Upper lobe of right lung (tissue), 1 donor: ENCODE measurements around the gene SND1. TPM values are rescaled to one million over a fixed set of nuclear protein-coding genes. Genes with fewer than 3 reads are reported as not detected.

Experiments
- ATAC-seq: fragments of 200-7000 bp; cut with Tn5 transposase; one replicate; pipeline ENCODE4 v1.9.1; 2020; ENCODE audit warnings: mild to moderate bottlenecking, moderate library complexity
- DNase-seq: peaks from one replicate; pipeline ENCODE4 v3.0.0-alpha.2; 2020
- H3K27ac ChIP-seq: fragments of 200-600 bp; one replicate; pipeline ENCODE4 v1.8.0; 2022
- H3K27me3 ChIP-seq: fragments of 200-600 bp; one replicate; pipeline ENCODE4 v1.8.0; 2022; ENCODE audit warnings: mild to moderate bottlenecking
- H3K36me3 ChIP-seq: fragments of 200-600 bp; one replicate; pipeline ENCODE4 v1.8.0; 2022
- H3K4me1 ChIP-seq: fragments of 200-600 bp; one replicate; pipeline ENCODE4 v1.8.0; 2022
- H3K4me3 ChIP-seq: fragments of 200-600 bp; one replicate; pipeline ENCODE4 v1.8.0; 2022; ENCODE audit warnings: mild to moderate bottlenecking
- H3K9me3 ChIP-seq: fragments of 200-600 bp; one replicate; pipeline ENCODE4 v1.8.0; 2022
- intact Hi-C: fragments of 100-400 bp; cut with DNase I; formaldehyde crosslinking; loops from one replicate; pipeline ENCODE4 v1.11.0; 2022
- total RNA-seq: library from RNA; stranded (reverse); fragmentation: NEBNext Ultra II Directional; extraction: Animal tissue kit (Norgen Biotek cat#: 25700); gene quantifications from one replicate; pipeline ENCODE4 v1.2.1, GENCODE V29; 2021
- TF ChIP-seq, protein P1 (sequence below): fragments of 200-600 bp; IDR thresholded peaks from one replicate; pipeline ENCODE4 v1.8.0; 2022; ENCODE audit warnings: antibody characterized with exemption
- donor health status: DM: no; HTN: yes; CAD: no; lungs with severe emphysema.

Gene SND1
- total RNA-seq, 1 donor from 2014 or later: 150 TPM

DNA sequence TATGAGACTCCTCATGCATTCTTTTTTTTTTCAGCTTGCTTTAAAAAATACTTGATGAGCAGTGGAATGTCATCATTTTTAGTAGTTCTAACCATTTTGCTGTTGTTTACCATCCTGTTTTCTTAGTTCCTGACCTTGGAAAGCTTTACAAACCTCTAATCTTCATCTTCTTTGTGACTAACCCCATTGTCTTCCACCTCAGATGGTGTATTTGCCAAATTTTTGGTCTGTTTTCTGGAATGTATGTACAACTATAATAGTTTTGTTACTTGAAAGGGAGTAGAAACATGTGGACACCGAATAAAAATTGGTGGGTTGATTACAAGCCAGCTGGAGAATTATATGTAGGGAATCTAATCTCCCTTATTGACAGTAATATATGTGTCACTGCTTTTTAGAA lies 172.7 kb downstream of the SND1 start:
- H3K9me3 ChIP-seq: no peaks in the 10 kb centered on the region
- intact Hi-C loops: no loop called here
- no peak for ATAC-seq
- H3K4me1 ChIP-seq: peaks cover 4% of the 10 kb centered on the region
- TF ChIP-seq, protein P1, sequence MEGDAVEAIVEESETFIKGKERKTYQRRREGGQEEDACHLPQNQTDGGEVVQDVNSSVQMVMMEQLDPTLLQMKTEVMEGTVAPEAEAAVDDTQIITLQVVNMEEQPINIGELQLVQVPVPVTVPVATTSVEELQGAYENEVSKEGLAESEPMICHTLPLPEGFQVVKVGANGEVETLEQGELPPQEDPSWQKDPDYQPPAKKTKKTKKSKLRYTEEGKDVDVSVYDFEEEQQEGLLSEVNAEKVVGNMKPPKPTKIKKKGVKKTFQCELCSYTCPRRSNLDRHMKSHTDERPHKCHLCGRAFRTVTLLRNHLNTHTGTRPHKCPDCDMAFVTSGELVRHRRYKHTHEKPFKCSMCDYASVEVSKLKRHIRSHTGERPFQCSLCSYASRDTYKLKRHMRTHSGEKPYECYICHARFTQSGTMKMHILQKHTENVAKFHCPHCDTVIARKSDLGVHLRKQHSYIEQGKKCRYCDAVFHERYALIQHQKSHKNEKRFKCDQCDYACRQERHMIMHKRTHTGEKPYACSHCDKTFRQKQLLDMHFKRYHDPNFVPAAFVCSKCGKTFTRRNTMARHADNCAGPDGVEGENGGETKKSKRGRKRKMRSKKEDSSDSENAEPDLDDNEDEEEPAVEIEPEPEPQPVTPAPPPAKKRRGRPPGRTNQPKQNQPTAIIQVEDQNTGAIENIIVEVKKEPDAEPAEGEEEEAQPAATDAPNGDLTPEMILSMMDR: no peak
- no peak overlapping the region for H3K4me3 ChIP-seq
- no peaks in the 10 kb centered on the region for H3K27me3 ChIP-seq
- no peak for DNase-seq
- no peaks in the 10 kb centered on the region for H3K36me3 ChIP-seq
- H3K27ac ChIP-seq: no peak overlapping the region

DNA sequence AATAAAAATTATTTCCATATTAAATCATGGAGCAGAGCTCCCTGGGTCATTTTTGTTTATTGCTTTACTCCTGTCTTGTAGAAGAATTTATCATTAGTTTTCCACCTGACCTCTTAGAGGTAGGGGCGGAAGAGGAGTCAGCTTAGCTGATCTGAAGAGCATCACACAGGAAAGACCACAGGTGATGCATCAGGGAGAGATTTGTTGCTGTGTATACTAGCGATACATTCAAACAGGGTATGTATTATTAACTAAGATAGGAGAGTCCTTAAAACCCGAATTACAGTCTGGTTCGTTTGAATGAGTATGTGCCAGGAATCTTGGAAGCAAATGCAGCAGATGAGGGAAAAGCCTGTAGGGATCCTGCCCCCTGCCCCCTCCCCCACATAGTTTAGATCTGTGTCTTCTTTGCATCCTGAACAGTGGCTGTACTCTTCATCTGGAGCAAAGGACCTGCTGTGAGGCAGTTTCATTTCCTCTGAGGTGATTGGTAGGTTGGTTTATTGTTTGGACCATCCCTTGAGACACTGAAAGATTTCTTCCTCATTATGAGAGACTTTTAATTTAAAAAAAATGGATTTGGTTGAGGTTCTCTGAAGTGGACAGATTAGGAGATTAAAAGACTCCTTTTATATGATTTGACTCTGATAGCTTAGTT lies 177.0 kb downstream of the SND1 start:
- Histone ChIP-seq H3K9me3 (no peaks in the 10 kb centered on the region), H3K36me3 (no peaks in the 10 kb centered on the region), H3K27ac (no peak overlapping the region), H3K27me3 (no peaks in the 10 kb centered on the region), H3K4me3 (no peak overlapping the region), H3K4me1 (peaks cover 4% of the 10 kb centered on the region)
- DNase-seq (no peak), ATAC-seq (no peak)
- intact Hi-C loops: no loop called here
- TF ChIP-seq, protein P1: no peak

DNA sequence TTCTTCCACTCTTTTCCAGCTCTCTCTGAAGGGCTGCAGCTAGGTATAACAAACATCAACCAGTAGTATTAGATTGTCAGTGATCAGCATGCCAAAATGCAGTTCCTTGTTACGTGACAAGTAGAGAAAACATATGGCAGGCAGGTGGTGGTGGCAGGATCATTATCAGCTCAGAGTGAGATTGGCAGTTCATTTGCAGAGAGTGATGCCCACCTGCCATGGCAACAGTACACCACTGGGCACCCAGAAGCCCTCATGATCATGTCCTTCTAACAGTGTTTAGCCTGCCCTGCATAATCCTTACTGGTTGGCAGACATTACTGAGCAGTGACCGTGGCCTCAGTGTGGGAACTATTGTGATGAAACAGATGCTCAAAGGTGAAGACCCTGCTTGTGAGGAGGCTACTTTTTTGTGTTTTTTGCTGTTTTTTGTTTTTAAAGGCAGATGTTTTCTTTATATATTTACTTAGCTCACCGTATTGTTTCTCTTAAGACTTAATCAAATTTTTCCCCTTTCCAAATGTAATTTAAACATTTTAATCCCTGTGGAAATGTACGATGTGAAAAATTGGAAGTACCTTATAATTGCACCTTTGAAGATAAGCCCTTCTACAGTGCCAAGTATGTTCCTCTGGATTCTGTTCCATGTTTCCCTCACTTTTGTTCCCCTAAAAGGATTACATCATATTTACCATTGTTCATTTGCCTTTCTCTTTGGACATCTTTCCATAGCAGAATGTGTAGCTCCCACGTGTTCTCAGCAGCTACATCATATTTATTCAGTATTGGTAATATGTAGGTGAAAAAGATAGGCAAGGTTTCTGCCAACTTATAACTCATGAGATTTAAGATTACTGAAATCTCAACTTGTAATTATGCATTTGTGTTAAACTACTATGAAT lies 179.6 kb downstream of the SND1 start:
- TF ChIP-seq, protein P1: no peak
- no peaks in the 10 kb centered on the region for H3K36me3 ChIP-seq
- no peak for DNase-seq

GRCh38 chr7:127832592-127832991 lies 180.6 kb downstream of the SND1 start:
- ATAC-seq: no peak
- Histone ChIP-seq H3K36me3 (no peaks in the 10 kb centered on the region), H3K4me3 (no peak overlapping the region), H3K27me3 (no peaks in the 10 kb centered on the region), H3K27ac (no peak overlapping the region), H3K4me1 (peaks cover 7% of the 10 kb centered on the region), H3K9me3 (no peaks in the 10 kb centered on the region)
- intact Hi-C loops: no loop called here
- DNase-seq: no peak
- TF ChIP-seq, protein P1: no peak

More for the DNA sequence above, 179.6 kb downstream of the SND1 start:
- no peak overlapping the region for H3K4me3 ChIP-seq
- no peaks in the 10 kb centered on the region for H3K27me3 ChIP-seq
- H3K27ac ChIP-seq: no peak overlapping the region
- intact Hi-C loops: no loop called here
- H3K9me3 ChIP-seq: no peaks in the 10 kb centered on the region
- peaks cover 7% of the 10 kb centered on the region for H3K4me1 ChIP-seq
- no peak for ATAC-seq

DNA sequence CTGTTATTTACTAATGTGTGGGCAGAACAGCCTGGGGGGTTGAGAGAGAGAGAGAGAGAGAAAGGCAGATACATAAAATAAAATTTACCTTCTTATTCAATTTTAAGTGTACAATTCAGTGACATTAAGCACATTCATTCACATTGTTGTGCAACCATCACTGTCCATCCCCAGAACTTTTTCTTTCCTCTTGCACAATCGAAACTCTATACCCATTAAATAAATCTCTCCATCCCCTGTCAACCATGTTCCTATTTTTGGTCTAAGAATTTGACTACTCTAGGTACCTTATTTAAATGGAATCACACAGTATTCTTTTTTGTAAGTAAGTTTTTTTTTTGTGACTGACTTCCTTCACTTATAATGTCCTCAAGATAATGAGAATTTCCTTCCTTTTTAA lies 181.6 kb downstream of the SND1 start:
- ATAC-seq (no peak), DNase-seq (no peak)
- H3K36me3 ChIP-seq: no peaks in the 10 kb centered on the region
- peaks cover 7% of the 10 kb centered on the region for H3K4me1 ChIP-seq
- intact Hi-C loops: no loop called here
- H3K9me3 ChIP-seq: no peaks in the 10 kb centered on the region
- no peak overlapping the region for H3K4me3 ChIP-seq
- TF ChIP-seq, protein P1: no peak
- H3K27ac ChIP-seq: no peak overlapping the region
- H3K27me3 ChIP-seq: no peaks in the 10 kb centered on the region
